ENCODE results near the gene MACROD2. TPM values are rescaled to one million over a fixed set of nuclear protein-coding genes. Genes with fewer than 3 reads are reported as not detected.

Gene MACROD2
- total RNA-seq, 2 donors from 2014 or later, result not detected

DNA sequence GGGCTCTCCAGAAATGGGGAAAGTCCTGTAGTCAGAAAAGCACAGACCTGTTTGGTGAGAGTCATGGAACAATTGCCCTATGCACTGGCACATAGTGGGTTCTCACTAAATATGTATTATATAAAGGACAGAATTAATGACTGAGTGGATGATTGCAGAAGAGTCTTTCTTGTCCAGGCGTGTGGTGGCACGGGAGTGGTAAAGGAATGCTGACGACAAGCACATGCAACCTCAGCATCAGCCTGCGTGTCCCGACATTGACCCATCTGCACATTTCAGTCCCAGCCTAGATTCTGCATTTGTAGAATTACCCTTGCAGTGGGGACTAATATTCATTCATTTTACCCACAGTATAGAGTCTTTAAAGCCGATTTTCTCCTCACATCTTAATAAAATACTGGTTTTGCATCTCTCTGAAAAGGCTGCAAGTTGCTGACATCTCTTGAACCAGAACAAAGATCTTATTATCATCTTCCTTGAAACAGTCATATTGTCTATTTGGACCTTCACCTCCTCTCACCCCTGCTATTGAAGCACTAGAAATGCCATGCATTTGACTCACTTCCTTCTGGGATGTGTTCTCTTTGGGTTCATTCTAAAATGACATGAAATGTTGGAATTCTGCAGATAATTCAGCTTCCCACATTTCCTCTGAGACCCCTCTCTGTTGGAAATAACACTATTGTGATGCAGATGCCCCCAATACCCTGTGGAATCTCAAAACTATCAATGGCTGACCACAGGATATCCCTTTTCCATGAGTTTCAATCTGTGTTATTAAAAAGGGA, 1225.7 kb downstream of the MACROD2 start:
- no peaks in the 10 kb centered on the region for H3K4me1 Mint-ChIP-seq
- no peak overlapping the region for H3K27ac Mint-ChIP-seq
- H3K27me3 Mint-ChIP-seq, result no peaks in the 10 kb centered on the region
- peaks cover 22% of the 10 kb centered on the region for H3K9me3 Mint-ChIP-seq
- H3K36me3 Mint-ChIP-seq (ENCODE audit: low read depth), result no peaks in the 10 kb centered on the region
- ATAC-seq (replicated peaks), result no peak
- H3K4me3 Mint-ChIP-seq, result no peak overlapping the region

DNA sequence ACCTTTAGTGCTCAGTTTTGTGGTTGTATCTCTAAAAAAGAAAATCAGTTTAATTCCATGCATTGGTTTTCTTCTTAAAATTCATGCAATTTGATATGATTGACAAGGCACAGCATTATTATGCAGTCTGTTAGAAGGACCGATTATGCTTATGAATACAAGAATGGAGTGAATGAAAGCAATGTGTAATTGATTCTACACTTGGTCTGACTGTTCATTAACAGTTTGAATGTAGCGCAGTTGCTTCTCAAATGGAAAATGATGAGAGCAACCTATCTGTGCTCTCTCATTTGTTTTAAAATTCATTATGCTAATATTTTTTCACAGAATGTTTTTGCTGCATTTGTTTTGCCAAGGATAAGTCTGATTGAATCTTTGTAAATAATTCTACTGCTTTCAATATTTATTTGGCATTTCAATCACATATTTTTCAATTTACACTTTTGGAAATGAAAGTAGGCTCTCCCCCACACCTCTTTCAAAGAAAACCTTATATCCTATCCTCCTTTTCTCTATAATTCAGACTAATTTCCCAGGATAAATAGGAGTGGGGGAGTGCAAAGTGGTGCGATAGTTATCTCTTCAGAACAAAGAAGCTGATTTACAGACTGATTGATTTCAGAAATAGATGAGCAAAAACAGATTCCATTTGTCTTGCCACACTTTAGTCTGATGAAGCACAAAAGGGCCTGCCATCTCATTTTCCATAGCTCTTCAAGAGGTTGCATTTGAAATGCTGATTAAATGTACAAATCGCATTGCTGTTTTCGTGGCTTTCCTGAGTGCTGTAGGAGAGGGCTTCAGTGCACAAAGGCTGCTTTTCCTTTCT, 1227.4 kb downstream of the MACROD2 start:
- ATAC-seq (replicated peaks), result no peak
- Mint-ChIP-seq H3K27ac (no peak overlapping the region), H3K4me3 (no peak overlapping the region), H3K9me3 (peaks cover 25% of the 10 kb centered on the region), H3K4me1 (no peaks in the 10 kb centered on the region), H3K36me3 (ENCODE audit: low read depth) (no peaks in the 10 kb centered on the region), H3K27me3 (no peaks in the 10 kb centered on the region)

DNA sequence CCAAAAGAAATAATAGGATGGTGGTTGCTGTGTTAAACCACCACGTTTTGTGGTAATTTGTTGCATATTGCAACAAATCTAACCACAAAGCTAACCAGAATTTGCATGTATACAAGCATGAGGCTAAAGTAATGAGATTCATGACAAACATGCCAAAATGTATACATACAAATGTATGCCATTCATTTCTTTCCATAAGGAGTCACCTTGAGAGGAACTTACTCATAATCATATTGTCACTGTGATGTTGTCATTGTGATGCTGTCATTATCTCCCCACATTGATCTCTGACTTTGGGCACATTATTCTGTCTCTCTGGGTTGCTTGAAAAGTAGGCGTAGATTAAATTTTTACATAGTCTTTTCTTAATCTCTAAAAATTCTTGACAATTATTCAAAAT, 1228.9 kb downstream of the MACROD2 start:
- ATAC-seq (replicated peaks), result no peak
- H3K27ac Mint-ChIP-seq, result no peak overlapping the region
- no peak overlapping the region for H3K4me3 Mint-ChIP-seq
- peaks cover 19% of the 10 kb centered on the region for H3K9me3 Mint-ChIP-seq
- H3K27me3 Mint-ChIP-seq, result no peaks in the 10 kb centered on the region
- H3K4me1 Mint-ChIP-seq, result no peaks in the 10 kb centered on the region
- H3K36me3 Mint-ChIP-seq (ENCODE audit: low read depth), result no peaks in the 10 kb centered on the region

- no peak for ATAC-seq (replicated peaks)
- H3K9me3 Mint-ChIP-seq, result peaks cover 17% of the 10 kb centered on the region
- no peak overlapping the region for H3K27ac Mint-ChIP-seq
- no peaks in the 10 kb centered on the region for H3K4me1 Mint-ChIP-seq
- no peaks in the 10 kb centered on the region for H3K36me3 Mint-ChIP-seq (ENCODE audit: low read depth)
- H3K27me3 Mint-ChIP-seq, result no peaks in the 10 kb centered on the region
- no peak overlapping the region for H3K4me3 Mint-ChIP-seq
Measured at GRCh38 chr20:15227102-15227501, 1231.8 kb downstream of the MACROD2 start.

GRCh38 chr20:15232243-15232642, 1236.9 kb downstream of the MACROD2 start:
- no peak overlapping the region for H3K27ac Mint-ChIP-seq
- no peak overlapping the region for H3K4me3 Mint-ChIP-seq
- no peaks in the 10 kb centered on the region for H3K4me1 Mint-ChIP-seq
- no peak for ATAC-seq (replicated peaks)
- peaks cover 12% of the 10 kb centered on the region for H3K9me3 Mint-ChIP-seq
- H3K36me3 Mint-ChIP-seq (ENCODE audit: low read depth), result no peaks in the 10 kb centered on the region
- H3K27me3 Mint-ChIP-seq, result no peaks in the 10 kb centered on the region

- Mint-ChIP-seq H3K4me1 (no peaks in the 10 kb centered on the region), H3K4me3 (no peak overlapping the region), H3K36me3 (ENCODE audit: low read depth) (no peaks in the 10 kb centered on the region), H3K9me3 (peaks cover 15% of the 10 kb centered on the region), H3K27ac (no peak overlapping the region), H3K27me3 (no peaks in the 10 kb centered on the region)
- no peak for ATAC-seq (replicated peaks)
Measured at GRCh38 chr20:15235471-15236198, 1240.3 kb downstream of the MACROD2 start.

DNA sequence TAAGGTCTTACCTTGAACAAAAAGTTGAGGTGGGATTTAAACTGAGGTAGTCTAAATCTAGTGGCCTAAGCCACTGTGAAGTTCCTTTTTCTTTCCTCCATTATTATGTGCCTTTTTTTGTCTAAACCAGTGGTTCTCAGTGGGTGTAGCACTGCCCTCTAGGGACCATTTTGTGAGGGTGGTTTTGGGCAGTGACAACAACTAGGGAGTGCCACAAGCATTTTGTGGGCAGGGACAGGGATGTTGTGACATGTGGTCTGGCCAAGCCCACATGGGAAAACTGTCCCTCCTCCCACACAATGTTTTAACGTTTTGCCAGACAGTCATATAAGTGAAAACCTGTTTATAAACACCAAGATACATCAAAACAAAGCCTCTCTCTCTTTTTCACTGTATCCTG, 1241.5 kb downstream of the MACROD2 start:
- Mint-ChIP-seq H3K27ac (no peak overlapping the region), H3K9me3 (peaks cover 15% of the 10 kb centered on the region), H3K4me3 (no peak overlapping the region), H3K27me3 (no peaks in the 10 kb centered on the region), H3K4me1 (no peaks in the 10 kb centered on the region), H3K36me3 (ENCODE audit: low read depth) (no peaks in the 10 kb centered on the region)
- ATAC-seq (replicated peaks), result no peak

DNA sequence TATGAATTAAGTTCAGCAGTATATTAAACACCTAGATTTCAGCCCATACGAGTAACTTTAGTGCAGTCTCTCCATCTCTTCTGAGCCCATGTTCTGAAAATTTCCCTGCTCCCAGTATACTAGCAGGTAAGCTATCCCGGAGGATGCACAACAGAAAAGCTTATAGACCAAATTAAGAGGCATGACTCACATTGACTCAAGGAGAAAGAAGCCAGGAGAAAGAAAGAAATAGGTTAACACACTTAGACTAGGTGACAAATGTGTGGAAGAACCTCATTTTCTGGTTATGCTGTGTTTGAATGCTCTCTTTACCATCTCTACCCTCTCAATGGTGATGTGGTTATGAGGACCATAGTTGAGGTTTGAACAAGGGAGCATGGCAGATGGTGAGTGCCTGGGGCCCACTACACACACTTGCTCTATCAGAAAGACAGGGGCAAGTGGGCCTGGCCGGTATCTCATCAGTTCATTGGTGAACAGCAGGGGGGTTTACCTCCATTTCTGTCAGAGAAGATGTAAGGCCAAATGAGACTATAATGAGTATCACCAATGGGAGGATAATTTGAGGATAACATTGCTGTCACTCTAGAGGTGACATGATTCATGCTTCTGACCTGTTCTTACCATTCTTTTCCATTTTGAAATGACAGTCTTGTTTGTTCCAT, 1244.4 kb downstream of the MACROD2 start:
- no peaks in the 10 kb centered on the region for H3K36me3 Mint-ChIP-seq (ENCODE audit: low read depth)
- H3K27ac Mint-ChIP-seq, result no peak overlapping the region
- no peaks in the 10 kb centered on the region for H3K27me3 Mint-ChIP-seq
- no peak overlapping the region for H3K4me3 Mint-ChIP-seq
- H3K4me1 Mint-ChIP-seq, result no peaks in the 10 kb centered on the region
- H3K9me3 Mint-ChIP-seq, result peaks cover 9% of the 10 kb centered on the region
- no peak for ATAC-seq (replicated peaks)

DNA sequence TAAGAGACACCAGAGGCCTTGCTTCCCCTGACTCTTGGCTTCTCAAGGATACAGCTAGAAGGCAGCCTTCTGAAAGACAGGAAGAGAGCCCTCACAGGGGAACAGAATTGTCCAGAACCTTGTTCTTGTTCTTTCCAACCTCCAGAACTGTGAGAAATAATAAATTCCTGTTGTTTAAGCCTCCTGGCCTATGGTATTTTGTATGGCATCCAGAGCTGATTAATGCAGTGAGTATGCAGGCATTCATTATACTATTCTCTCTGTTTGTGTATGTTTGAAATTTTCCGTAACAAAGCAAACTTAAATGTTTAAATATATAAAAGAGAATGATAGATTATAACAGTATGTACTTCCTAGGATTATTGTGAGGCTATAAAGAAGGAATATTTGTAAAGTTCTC, 1245.5 kb downstream of the MACROD2 start:
- no peak for ATAC-seq (replicated peaks)
- Mint-ChIP-seq H3K4me3 (no peak overlapping the region), H3K36me3 (ENCODE audit: low read depth) (no peaks in the 10 kb centered on the region), H3K4me1 (no peaks in the 10 kb centered on the region), H3K27me3 (no peaks in the 10 kb centered on the region), H3K9me3 (peaks cover 7% of the 10 kb centered on the region), H3K27ac (no peak overlapping the region)

- H3K27ac Mint-ChIP-seq, result no peak overlapping the region
- H3K27me3 Mint-ChIP-seq, result no peaks in the 10 kb centered on the region
- peaks cover 6% of the 10 kb centered on the region for H3K9me3 Mint-ChIP-seq
- H3K4me3 Mint-ChIP-seq, result no peak overlapping the region
- H3K36me3 Mint-ChIP-seq (ENCODE audit: low read depth), result no peaks in the 10 kb centered on the region
- no peaks in the 10 kb centered on the region for H3K4me1 Mint-ChIP-seq
- ATAC-seq (replicated peaks), result no peak
Measured at GRCh38 chr20:15241681-15242080, 1246.4 kb downstream of the MACROD2 start.

GRCh38 chr20:15242773-15243172, 1247.5 kb downstream of the MACROD2 start:
- no peak overlapping the region for H3K4me3 Mint-ChIP-seq
- no peaks in the 10 kb centered on the region for H3K36me3 Mint-ChIP-seq (ENCODE audit: low read depth)
- no peak for ATAC-seq (replicated peaks)
- no peaks in the 10 kb centered on the region for H3K27me3 Mint-ChIP-seq
- no peaks in the 10 kb centered on the region for H3K4me1 Mint-ChIP-seq
- no peak overlapping the region for H3K27ac Mint-ChIP-seq
- H3K9me3 Mint-ChIP-seq, result peaks cover 3% of the 10 kb centered on the region

DNA sequence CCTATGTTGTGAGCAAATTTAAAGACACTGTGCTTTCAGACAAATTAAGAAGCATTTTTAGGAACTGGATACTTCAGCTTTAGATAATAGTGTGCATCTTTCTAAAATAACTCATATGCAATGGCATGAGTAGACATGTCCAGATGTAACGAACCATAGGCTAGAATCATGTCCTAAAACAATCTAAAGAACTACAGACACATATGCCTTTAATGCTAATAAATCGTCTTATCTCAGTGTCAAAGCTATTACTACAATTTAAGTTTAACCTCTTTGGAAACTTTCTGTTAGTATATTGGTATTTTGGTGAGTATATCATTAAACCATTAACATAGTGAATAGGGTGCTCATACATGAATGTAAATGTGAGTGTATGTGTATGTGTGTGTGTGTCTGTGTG, 1250.6 kb downstream of the MACROD2 start:
- no peak for ATAC-seq (replicated peaks)
- Mint-ChIP-seq H3K4me1 (no peaks in the 10 kb centered on the region), H3K9me3 (peaks cover 10% of the 10 kb centered on the region), H3K27ac (no peak overlapping the region), H3K4me3 (no peak overlapping the region), H3K27me3 (no peaks in the 10 kb centered on the region), H3K36me3 (ENCODE audit: low read depth) (no peaks in the 10 kb centered on the region)

GRCh38 chr20:15248618-15249395, 1253.5 kb downstream of the MACROD2 start:
- no peak for ATAC-seq (replicated peaks)
- Mint-ChIP-seq H3K9me3 (peaks cover 10% of the 10 kb centered on the region), H3K4me3 (no peak overlapping the region), H3K27me3 (no peaks in the 10 kb centered on the region), H3K36me3 (ENCODE audit: low read depth) (no peaks in the 10 kb centered on the region), H3K27ac (no peak overlapping the region), H3K4me1 (no peaks in the 10 kb centered on the region)

DNA sequence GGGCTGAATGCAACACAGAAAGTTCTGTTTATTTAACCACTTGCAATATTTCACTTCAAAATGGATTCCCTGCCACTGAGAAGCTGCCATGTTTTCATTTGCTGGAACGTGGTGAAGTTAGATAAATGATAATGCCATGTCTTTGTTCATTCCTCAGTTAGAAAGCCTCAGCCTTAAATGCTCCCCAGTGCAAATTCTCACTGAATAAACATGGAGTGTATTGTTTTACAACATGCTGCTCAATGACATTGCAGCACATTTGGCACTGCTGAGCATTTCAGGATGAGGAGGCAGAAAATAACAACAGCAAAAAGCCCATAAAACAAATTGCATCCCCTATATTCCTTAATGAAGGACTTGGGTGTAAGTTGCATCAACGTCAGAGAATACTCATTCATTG, 1255.9 kb downstream of the MACROD2 start:
- peaks cover 14% of the 10 kb centered on the region for H3K9me3 Mint-ChIP-seq

More for the DNA sequence above, 1255.9 kb downstream of the MACROD2 start:
- no peak overlapping the region for H3K4me3 Mint-ChIP-seq
- H3K27ac Mint-ChIP-seq, result no peak overlapping the region
- H3K27me3 Mint-ChIP-seq, result no peaks in the 10 kb centered on the region
- H3K36me3 Mint-ChIP-seq (ENCODE audit: low read depth), result no peaks in the 10 kb centered on the region
- no peak for ATAC-seq (replicated peaks)
- H3K4me1 Mint-ChIP-seq, result no peaks in the 10 kb centered on the region
